Neuronal stem cell (in vitro differentiated cells): ENCODE measurements around the gene EYS.

Source experiments
- DNase-seq: peaks from one replicate; pipeline ENCODE4 v3.0.0-alpha.2; 2013; ENCODE audit warnings: low spot score
- H2AFZ ChIP-seq: one replicate; pipeline ENCODE4 v1.6.1; 2013; ENCODE audit warnings: mild to moderate bottlenecking, low read length, inconsistent platforms
- H2AK5ac ChIP-seq: 2 replicates; pipeline ENCODE4 v1.6.1; 2013; ENCODE audit warnings: low read depth, mild to moderate bottlenecking, inconsistent platforms, low read length, moderate library complexity, mixed read lengths
- H2BK120ac ChIP-seq: 2 replicates; pipeline ENCODE4 v1.6.1; 2013; ENCODE audit warnings: low read depth, mild to moderate bottlenecking, inconsistent platforms, low read length, moderate library complexity, mixed read lengths
- H2BK12ac ChIP-seq: one replicate; pipeline ENCODE4 v1.6.1; 2013; ENCODE audit warnings: low read length, inconsistent platforms
- H2BK15ac ChIP-seq: 2 replicates; pipeline ENCODE4 v1.6.1; 2013; ENCODE audit warnings: mild to moderate bottlenecking, low read length, inconsistent platforms, mixed read lengths
- H2BK5ac ChIP-seq: one replicate; pipeline ENCODE4 v1.6.1; 2013; ENCODE audit warnings: inconsistent platforms, mild to moderate bottlenecking, low read length, moderate library complexity
- H3K14ac ChIP-seq: one replicate; pipeline ENCODE4 v1.6.1; 2013; ENCODE audit warnings: low read length, inconsistent platforms
- H3K18ac ChIP-seq: 2 replicates; pipeline ENCODE4 v1.6.1; 2013; ENCODE audit warnings: low read length, inconsistent platforms
- H3K23ac ChIP-seq: 2 replicates; pipeline ENCODE4 v1.6.1; 2013; ENCODE audit warnings: low read depth, mild to moderate bottlenecking, mixed read lengths, low read length, inconsistent platforms; ENCODE audit not compliant: poor library complexity
- H3K27ac ChIP-seq: replicated peaks from 3 replicates; pipeline ENCODE4 v1.5.1; 2013; ENCODE audit warnings: low read length, inconsistent platforms
- H3K27me3 ChIP-seq, 3 experiments: 2 replicates each; pipeline ENCODE4 v1.6.1; 2013; ENCODE audit warnings: low read length in 3 of 3, mild to moderate bottlenecking in 2 of 3, inconsistent platforms in 1 of 3, low read depth in 1 of 3, mixed read lengths in 1 of 3, moderate library complexity in 1 of 3; ENCODE audit not compliant: control insufficient read depth in 3 of 3, insufficient read depth in 3 of 3
- H3K36me3 ChIP-seq, 2 donors: replicated peaks in 1 of 2; 2 replicates each; pipeline ENCODE4 v1.6.1; 2013; ENCODE audit warnings: low read length in 2 of 2; ENCODE audit not compliant: control insufficient read depth in 2 of 2, insufficient read depth in 2 of 2
- H3K4ac ChIP-seq: 2 replicates; pipeline ENCODE4 v1.6.1; 2013; ENCODE audit warnings: inconsistent platforms, mild to moderate bottlenecking, low read length, moderate library complexity
- H3K4me1 ChIP-seq, 2 donors: 1 replicate in 1 of 2; 2 replicates in 1 of 2; pipeline ENCODE4 v1.6.1; 2013; ENCODE audit warnings: low read length in 2 of 2, low read depth in 1 of 2; ENCODE audit not compliant: control insufficient read depth in 2 of 2, insufficient read depth in 1 of 2
- H3K4me2 ChIP-seq: one replicate; pipeline ENCODE4 v1.6.1; 2013; ENCODE audit warnings: mild to moderate bottlenecking, low read length, inconsistent platforms; ENCODE audit not compliant: insufficient read depth, poor library complexity, severe bottlenecking
- H3K4me3 ChIP-seq, 2 donors: 2 replicates each; pipeline ENCODE4 v1.5.1; 2013; ENCODE audit warnings: low read length in 2 of 2, mild to moderate bottlenecking in 2 of 2, inconsistent platforms in 1 of 2, moderate library complexity in 1 of 2
- H3K79me1 ChIP-seq: one replicate; pipeline ENCODE4 v1.6.1; 2013; ENCODE audit warnings: low read depth, mild to moderate bottlenecking, inconsistent platforms, low read length, moderate library complexity
- H3K9ac ChIP-seq: one replicate; pipeline ENCODE4 v1.6.1; 2013; ENCODE audit warnings: mild to moderate bottlenecking, low read depth, low read length, inconsistent platforms; ENCODE audit not compliant: poor library complexity
- H3K9me3 ChIP-seq, 2 donors: replicated peaks in 1 of 2; 2 replicates each; pipeline versions ENCODE3 to v1.6.1; 2013; ENCODE audit warnings: low read length in 2 of 2, mild to moderate bottlenecking in 2 of 2, inconsistent platforms in 1 of 2, low read depth in 1 of 2, mixed read lengths in 1 of 2, moderate library complexity in 1 of 2; ENCODE audit not compliant: control insufficient read depth in 2 of 2, insufficient read depth in 1 of 2
- H4K8ac ChIP-seq: one replicate; pipeline ENCODE4 v1.6.1; 2013; ENCODE audit warnings: low read depth, mild to moderate bottlenecking, inconsistent platforms, low read length, moderate library complexity
- H4K91ac ChIP-seq: one replicate; pipeline ENCODE4 v1.6.1; 2013; ENCODE audit warnings: low read length, low read depth, mild to moderate bottlenecking, inconsistent platforms; ENCODE audit not compliant: poor library complexity
- WGBS, 2 donors: extraction: QIAGEN DNeasy Blood & Tissue Kit; methylation state at CpG; one replicate each; pipeline ENCODE4 v1.1.7; 2013; ENCODE audit warnings: missing lambda C conversion rate in 2 of 2, mixed read lengths in 1 of 2; ENCODE audit not compliant: insufficient read length in 2 of 2, insufficient replicate concordance in 1 of 2; ENCODE audit errors: extremely low coverage in 2 of 2; 5-methylcytosine and 5-hydroxymethylcytosine counted together

The EYS gene

DNA sequence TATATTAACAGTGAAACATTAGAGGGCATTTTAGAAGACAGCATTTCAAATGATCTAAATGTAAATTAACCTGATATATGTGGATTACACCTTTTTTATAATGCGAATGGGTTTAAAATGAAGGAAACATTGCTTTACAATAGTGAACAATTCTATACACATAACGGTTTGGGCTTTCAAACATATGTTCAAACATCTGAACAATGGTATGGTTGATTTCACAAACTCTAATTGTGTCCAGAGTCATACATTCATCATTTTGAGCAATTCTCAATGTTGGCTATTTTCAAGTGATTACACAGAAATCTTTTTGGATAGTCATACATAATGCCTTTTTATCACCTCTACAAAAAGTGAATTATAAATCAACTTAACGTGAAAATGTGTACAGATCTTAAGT, 1493.3 kb downstream of the EYS start:
- Histone ChIP-seq H3K36me3 (no peaks in the 10 kb centered on the region), H3K14ac (no peak overlapping the region), H3K4me1 (no peaks in the 10 kb centered on the region), H2AK5ac (no peak overlapping the region), H2AFZ (no peak overlapping the region), H4K91ac (no peak overlapping the region), H3K9ac (no peak overlapping the region), H2BK15ac (no peak overlapping the region), H2BK5ac (no peak overlapping the region), H3K18ac (no peak overlapping the region), H4K8ac (no peak overlapping the region), H3K27ac (no peak overlapping the region), H3K4me2 (no peak overlapping the region), H3K4me3 (no peak overlapping the region), H3K4ac (no peak overlapping the region), H2BK12ac (no peak overlapping the region), H3K9me3 (no peaks in the 10 kb centered on the region), H2BK120ac (no peak overlapping the region), H3K23ac (no peak overlapping the region), H3K27me3 (no peaks in the 10 kb centered on the region), H3K79me1 (no peaks in the 10 kb centered on the region)
- no CpG with 5 or more reads among the region's 3 CpGs for WGBS, 2 donors
- DNase-seq = no peak

DNA sequence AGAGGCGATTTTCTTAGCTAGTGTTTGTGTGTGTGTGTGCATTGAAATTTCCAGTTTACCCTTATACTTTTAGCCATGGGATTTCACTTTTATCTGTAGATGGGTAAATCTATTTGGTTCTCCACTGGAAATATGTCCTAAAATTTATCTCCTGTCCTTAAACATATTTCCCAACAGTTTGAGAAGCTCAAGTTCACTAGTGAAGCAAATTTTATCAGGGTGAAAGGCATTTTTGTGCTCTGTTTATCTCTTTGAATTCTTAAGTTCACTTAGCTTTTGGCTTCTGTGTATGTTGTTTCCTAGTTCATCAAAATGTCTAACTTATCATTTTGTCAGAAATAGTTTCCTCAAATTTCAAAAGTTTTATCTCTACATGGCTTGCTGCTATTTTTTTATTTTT, 1509.8 kb downstream of the EYS start:
- no peak overlapping the region for H3K9ac ChIP-seq
- no peak overlapping the region for H4K91ac ChIP-seq
- H3K14ac ChIP-seq = no peak overlapping the region
- H3K4me3 ChIP-seq = no peak overlapping the region
- no peak overlapping the region for H2BK15ac ChIP-seq
- H2BK120ac ChIP-seq = no peak overlapping the region
- no peak overlapping the region for H3K4me2 ChIP-seq
- H3K9me3 ChIP-seq = no peaks in the 10 kb centered on the region
- no peak overlapping the region for H3K27ac ChIP-seq
- no peak overlapping the region for H2AFZ ChIP-seq
- no peak overlapping the region for H4K8ac ChIP-seq
- H2BK5ac ChIP-seq = no peak overlapping the region
- H3K23ac ChIP-seq = no peak overlapping the region
- no peak overlapping the region for H3K18ac ChIP-seq
- no peaks in the 10 kb centered on the region for H3K79me1 ChIP-seq
- H3K27me3 ChIP-seq = no peaks in the 10 kb centered on the region
- no peak overlapping the region for H2AK5ac ChIP-seq
- no peaks in the 10 kb centered on the region for H3K36me3 ChIP-seq
- no peaks in the 10 kb centered on the region for H3K4me1 ChIP-seq
- no peak overlapping the region for H3K4ac ChIP-seq
- DNase-seq = no peak
- no peak overlapping the region for H2BK12ac ChIP-seq
- WGBS, 2 donors = no CpG with 5 or more reads among the region's 1 CpG

DNA sequence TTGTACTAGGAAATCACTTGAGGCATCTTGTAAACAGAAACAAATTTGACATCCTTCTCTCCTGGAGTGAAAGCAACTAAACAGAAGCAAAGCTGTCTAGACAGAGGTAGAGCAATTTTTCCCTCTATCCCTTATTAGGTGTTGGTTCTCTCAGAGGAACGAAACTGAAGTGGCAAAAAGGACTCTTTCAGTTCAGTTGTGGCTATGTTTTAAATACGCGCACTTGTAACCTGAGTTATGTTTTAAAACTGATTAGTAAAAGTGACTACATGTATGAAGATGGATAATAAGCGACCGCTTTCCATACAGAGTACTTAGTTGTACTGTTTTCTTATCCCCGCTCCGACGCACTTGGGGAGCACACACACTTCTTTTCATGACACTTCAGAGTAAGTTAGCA, 1520.4 kb downstream of the EYS start:
- no CpG with 5 or more reads among the region's 8 CpGs for WGBS, 2 donors

DNA sequence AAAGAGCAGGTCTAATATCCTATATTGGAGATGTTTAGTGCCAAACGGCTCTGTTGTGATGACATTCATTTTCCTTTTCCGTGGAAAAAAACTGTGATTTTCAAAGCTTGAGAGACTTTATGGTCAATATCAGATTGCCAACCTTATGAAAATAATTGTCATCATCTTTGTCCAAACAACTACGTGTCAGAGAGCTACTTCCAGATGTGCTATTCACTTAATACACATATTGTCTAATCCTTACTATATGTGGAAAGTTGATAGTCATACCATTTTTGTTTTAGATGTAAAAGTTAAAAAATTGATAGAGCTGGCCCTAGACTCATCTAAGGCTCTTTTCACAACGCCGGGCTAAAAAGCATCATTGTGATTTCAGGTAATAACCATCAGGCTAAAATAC, 1521.4 kb downstream of the EYS start:
- Histone ChIP-seq H3K9ac (no peak overlapping the region), H3K18ac (no peak overlapping the region), H3K27ac (no peak overlapping the region), H3K79me1 (no peaks in the 10 kb centered on the region), H3K14ac (no peak overlapping the region), H2BK120ac (no peak overlapping the region), H3K36me3 (no peaks in the 10 kb centered on the region), H2AK5ac (no peak overlapping the region), H3K4me3 (no peak overlapping the region), H2BK15ac (no peak overlapping the region), H2BK5ac (no peak overlapping the region), H3K23ac (no peak overlapping the region), H2BK12ac (no peak overlapping the region), H3K4me1 (no peaks in the 10 kb centered on the region), H3K27me3 (no peaks in the 10 kb centered on the region), H3K9me3 (peaks cover 0 to 2% of the 10 kb centered on the region in 2 donors), H3K4me2 (no peak overlapping the region), H3K4ac (no peak overlapping the region), H2AFZ (no peak overlapping the region), H4K8ac (no peak overlapping the region), H4K91ac (no peak overlapping the region)
- no CpG with 5 or more reads among the region's 5 CpGs for WGBS, 2 donors
- DNase-seq = no peak

More for the DNA sequence above, 1520.4 kb downstream of the EYS start:
- H3K4me3 ChIP-seq = no peak overlapping the region
- no peaks in the 10 kb centered on the region for H3K4me1 ChIP-seq
- H2AFZ ChIP-seq = peak overlapping the region; percentile 31
- H2AK5ac ChIP-seq = no peak overlapping the region
- H3K14ac ChIP-seq = no peak overlapping the region
- no peak overlapping the region for H2BK5ac ChIP-seq
- no peak overlapping the region for H4K8ac ChIP-seq
- H3K9ac ChIP-seq = no peak overlapping the region
- peaks cover 0 to 2% of the 10 kb centered on the region in 2 donors for H3K9me3 ChIP-seq
- no peak overlapping the region for H3K23ac ChIP-seq
- H3K18ac ChIP-seq = no peak overlapping the region
- no peak overlapping the region for H4K91ac ChIP-seq
- no peak overlapping the region for H2BK15ac ChIP-seq
- H3K4me2 ChIP-seq = no peak overlapping the region
- H3K36me3 ChIP-seq = no peaks in the 10 kb centered on the region
- H3K27me3 ChIP-seq = no peaks in the 10 kb centered on the region
- H3K79me1 ChIP-seq = no peaks in the 10 kb centered on the region
- no peak overlapping the region for H3K4ac ChIP-seq
- H2BK120ac ChIP-seq = no peak overlapping the region
- no peak overlapping the region for H3K27ac ChIP-seq
- DNase-seq = no peak
- no peak overlapping the region for H2BK12ac ChIP-seq
